CD14-positive monocyte (primary cell): ENCODE results near the gene SPEN. TPM values are rescaled to one million over a fixed set of nuclear protein-coding genes. Genes with fewer than 3 reads are reported as not detected.

ENCODE experiments used
- DNase-seq, 3 donors: peaks; one replicate each; pipeline ENCODE4 v3.0.0-alpha.2; 2011 to 2022
- H2AFZ ChIP-seq: 2 replicates; pipeline ENCODE4 v1.6.0; 2012; ENCODE audit warnings: mild to moderate bottlenecking, low read depth, low read length, inconsistent platforms; ENCODE audit not compliant: insufficient read depth, poor library complexity, severe bottlenecking
- H3K27ac ChIP-seq, 2 donors: 1 replicate in 1 of 2; 2 replicates in 1 of 2; pipeline ENCODE4 v1.5.1; 2012 to 2013; ENCODE audit warnings: low read length in 2 of 2, control low read depth in 1 of 2, inconsistent platforms in 1 of 2, low read depth in 1 of 2, mild to moderate bottlenecking in 1 of 2
- H3K27me3 ChIP-seq, 2 donors: one replicate each; pipeline versions ENCODE4 v1.6.0 to v1.6.1; 2011 to 2013; ENCODE audit warnings: low read length in 2 of 2; ENCODE audit not compliant: control insufficient read depth in 2 of 2, insufficient read depth in 2 of 2
- H3K36me3 ChIP-seq, 2 donors: replicated peaks in 1 of 2; 1 replicate in 1 of 2; 2 replicates in 1 of 2; pipeline versions ENCODE4 v1.5.1 to v1.6.1; 2012 to 2013; ENCODE audit warnings: low read length in 2 of 2, control low read depth in 1 of 2, inconsistent platforms in 1 of 2, mild to moderate bottlenecking in 1 of 2; ENCODE audit not compliant: insufficient read depth in 2 of 2, control insufficient read depth in 1 of 2
- H3K4me1 ChIP-seq, 2 donors: 1 replicate in 1 of 2; 2 replicates in 1 of 2; pipeline versions ENCODE4 v1.5.1 to v1.6.1; 2012 to 2013; ENCODE audit warnings: low read length in 2 of 2, control low read depth in 1 of 2, inconsistent platforms in 1 of 2, mild to moderate bottlenecking in 1 of 2, moderate library complexity in 1 of 2; ENCODE audit not compliant: insufficient read depth in 2 of 2, control insufficient read depth in 1 of 2
- H3K4me2 ChIP-seq: replicated peaks from 2 replicates; pipeline ENCODE3; 2012; ENCODE audit warnings: low read length, moderate library complexity, mild to moderate bottlenecking; ENCODE audit not compliant: poor library complexity, severe bottlenecking; ENCODE audit errors: extremely low read depth
- H3K4me3 ChIP-seq, 3 experiments: fragments of 200-600 bp in 1 of 3; sonication (generic) in 1 of 3; replicated peaks in 1 of 3; 1 replicate in 2 of 3; 2 replicates in 1 of 3; pipeline ENCODE4 v1.5.1; 2011 to 2013; ENCODE audit warnings: low read length in 3 of 3, mild to moderate bottlenecking in 3 of 3, control low read depth in 2 of 3, low read depth in 2 of 3, inconsistent platforms in 1 of 3, moderate library complexity in 1 of 3
- H3K79me2 ChIP-seq: 2 replicates; pipeline ENCODE4 v1.6.0; 2012; ENCODE audit warnings: mild to moderate bottlenecking, control low read depth, inconsistent platforms, low read length, moderate library complexity; ENCODE audit not compliant: insufficient read depth
- H3K9ac ChIP-seq: 2 replicates; pipeline ENCODE4 v1.6.0; 2017; ENCODE audit warnings: low read length, mild to moderate bottlenecking; ENCODE audit not compliant: insufficient read depth, poor library complexity, severe bottlenecking
- H3K9me3 ChIP-seq, 2 donors: replicated peaks in 1 of 2; 1 replicate in 1 of 2; 2 replicates in 1 of 2; pipeline versions ENCODE4 v1.5.1 to v1.6.1; 2012 to 2013; ENCODE audit warnings: low read length in 2 of 2, control low read depth in 1 of 2; ENCODE audit not compliant: control insufficient read depth in 1 of 2, insufficient read depth in 1 of 2
- H4K20me1 ChIP-seq: 2 replicates; pipeline ENCODE4 v1.6.0; 2012; ENCODE audit warnings: mild to moderate bottlenecking, low read length, control low read depth, moderate library complexity; ENCODE audit not compliant: insufficient read depth
- H3K27ac Mint-ChIP-seq, 7 donors: one replicate each; pipeline ENCODE4 v1.8.0; 2020; ENCODE audit warnings: mild to moderate bottlenecking in 7 of 7, mixed read lengths in 7 of 7, moderate library complexity in 6 of 7, inconsistent platforms in 2 of 7
- H3K27me3 Mint-ChIP-seq, 3 donors: one replicate each; pipeline ENCODE4 v1.8.0; 2021 to 2022; ENCODE audit warnings: low read depth in 3 of 3, mild to moderate bottlenecking in 3 of 3, mixed read lengths in 3 of 3, moderate library complexity in 3 of 3, inconsistent platforms in 1 of 3
- H3K36me3 Mint-ChIP-seq, 2 donors: one replicate each; pipeline ENCODE4 v1.8.0; 2020; ENCODE audit warnings: mixed read lengths in 2 of 2, inconsistent platforms in 1 of 2, mild to moderate bottlenecking in 1 of 2
- H3K4me1 Mint-ChIP-seq: one replicate; pipeline ENCODE4 v1.8.0; 2020; ENCODE audit warnings: mild to moderate bottlenecking, mixed read lengths
- H3K4me3 Mint-ChIP-seq, 2 donors: one replicate each; pipeline ENCODE4 v1.8.0; 2020; ENCODE audit warnings: mild to moderate bottlenecking in 2 of 2, mixed read lengths in 2 of 2, moderate library complexity in 1 of 2
- H3K9me3 Mint-ChIP-seq, 7 donors: one replicate each; pipeline ENCODE4 v1.8.0; 2020 to 2022; ENCODE audit warnings: mixed read lengths in 7 of 7, mild to moderate bottlenecking in 6 of 7, moderate library complexity in 6 of 7, inconsistent platforms in 2 of 7
- WGBS: methylation state at CpG from one replicate; pipeline ENCODE4 v1.1.5; 2013; ENCODE audit warnings: missing lambda C conversion rate; ENCODE audit not compliant: insufficient coverage; 5-methylcytosine and 5-hydroxymethylcytosine counted together
- intact Hi-C, 2 donors: fragments of 100-400 bp; cut with micrococcal nuclease; formaldehyde crosslinking; loops; one replicate each; pipeline versions ENCODE4 v1.15.0 to v1.15.1; 2023
- polyA plus RNA-seq, 3 donors: library from polyadenylated mRNA; depleted of rRNA in 1 of 3; unstranded in 2 of 3; stranded (reverse) in 1 of 3; fragments of 300-500 nt in 2 of 3; fragments of >200 nt in 1 of 3; fragmentation: Illumina TruSeq in 2 of 3; gene quantifications; 1 replicate in 2 of 3; 2 replicates in 1 of 3; pipeline ENCODE4 v1.2.3, GENCODE V29; 2012 to 2021
- TF ChIP-seq, protein P1 (sequence below): fragments of 200-600 bp; IDR thresholded peaks from one replicate; pipeline ENCODE4 v1.8.0; 2022; ENCODE audit warnings: antibody characterized with exemption, mild to moderate bottlenecking

SPEN gene
- polyA plus RNA-seq, 3 donors = 3.1 to 30.9 (median 6.1) TPM

GRCh38 chr1:15985611-15986297 is 138.2 kb downstream of the SPEN start:
- no peaks in the 10 kb centered on the region for H3K36me3 ChIP-seq
- H3K9ac ChIP-seq = no peak overlapping the region
- H3K4me3 ChIP-seq = no peak overlapping the region
- H3K9me3 ChIP-seq = no peaks in the 10 kb centered on the region
- intact Hi-C loops = no loop called here
- Mint-ChIP-seq H3K9me3 (peaks cover 0 to 8% (median 2%) of the 10 kb centered on the region in 7 donors), H3K4me3 (no peak overlapping the region), H3K4me1 (peaks cover 13% of the 10 kb centered on the region), H3K27me3 (peaks cover 0 to 4% (median 2%) of the 10 kb centered on the region in 3 donors), H3K36me3 (no peaks in the 10 kb centered on the region), H3K27ac (no peak overlapping the region)
- peak; percentile 10 to 74 (median 11) for DNase-seq
- peaks cover 7 to 8% of the 10 kb centered on the region in 2 donors for H3K4me1 ChIP-seq
- 51% methylated on average over 4 of the region's 5 CpGs for WGBS
- TF ChIP-seq, protein P1, sequence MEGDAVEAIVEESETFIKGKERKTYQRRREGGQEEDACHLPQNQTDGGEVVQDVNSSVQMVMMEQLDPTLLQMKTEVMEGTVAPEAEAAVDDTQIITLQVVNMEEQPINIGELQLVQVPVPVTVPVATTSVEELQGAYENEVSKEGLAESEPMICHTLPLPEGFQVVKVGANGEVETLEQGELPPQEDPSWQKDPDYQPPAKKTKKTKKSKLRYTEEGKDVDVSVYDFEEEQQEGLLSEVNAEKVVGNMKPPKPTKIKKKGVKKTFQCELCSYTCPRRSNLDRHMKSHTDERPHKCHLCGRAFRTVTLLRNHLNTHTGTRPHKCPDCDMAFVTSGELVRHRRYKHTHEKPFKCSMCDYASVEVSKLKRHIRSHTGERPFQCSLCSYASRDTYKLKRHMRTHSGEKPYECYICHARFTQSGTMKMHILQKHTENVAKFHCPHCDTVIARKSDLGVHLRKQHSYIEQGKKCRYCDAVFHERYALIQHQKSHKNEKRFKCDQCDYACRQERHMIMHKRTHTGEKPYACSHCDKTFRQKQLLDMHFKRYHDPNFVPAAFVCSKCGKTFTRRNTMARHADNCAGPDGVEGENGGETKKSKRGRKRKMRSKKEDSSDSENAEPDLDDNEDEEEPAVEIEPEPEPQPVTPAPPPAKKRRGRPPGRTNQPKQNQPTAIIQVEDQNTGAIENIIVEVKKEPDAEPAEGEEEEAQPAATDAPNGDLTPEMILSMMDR = no peak
- no peaks in the 10 kb centered on the region for H3K27me3 ChIP-seq
- no peaks in the 10 kb centered on the region for H3K79me2 ChIP-seq
- H3K27ac ChIP-seq = no peak overlapping the region
- no peak overlapping the region for H3K4me2 ChIP-seq
- H4K20me1 ChIP-seq = no peaks in the 10 kb centered on the region
- H2AFZ ChIP-seq = no peak overlapping the region

- 79% methylated on average over 5 of the region's 13 CpGs for WGBS
- Mint-ChIP-seq H3K9me3 (peaks cover 0 to 2% (median 0%) of the 10 kb centered on the region in 7 donors), H3K27ac (peak overlapping the region in 1 of 7 donors; percentile 63), H3K4me1 (peaks cover 10% of the 10 kb centered on the region), H3K36me3 (no peaks in the 10 kb centered on the region), H3K27me3 (peaks cover 0 to 4% (median 2%) of the 10 kb centered on the region in 3 donors), H3K4me3 (no peak overlapping the region)
- Histone ChIP-seq H3K9ac (no peak overlapping the region), H3K4me1 (peaks cover 7 to 8% of the 10 kb centered on the region in 2 donors), H3K79me2 (no peaks in the 10 kb centered on the region), H3K4me3 (no peak overlapping the region), H3K27me3 (no peaks in the 10 kb centered on the region), H3K4me2 (no peak overlapping the region), H2AFZ (no peak overlapping the region), H3K36me3 (no peaks in the 10 kb centered on the region), H3K27ac (no peak overlapping the region), H3K9me3 (no peaks in the 10 kb centered on the region), H4K20me1 (no peaks in the 10 kb centered on the region)
- intact Hi-C loops = no loop called here
- DNase-seq = no peak
- TF ChIP-seq, protein P1 = no peak
Measured at GRCh38 chr1:15988856-15989736, 141.6 kb downstream of the SPEN start.
